ENCODE results near the gene TEX101. TPM values are rescaled to one million over a fixed set of nuclear protein-coding genes. Genes with fewer than 3 reads are reported as not detected.

TEX101 gene
- total RNA-seq, 1 experiment from 2014 or later, result not detected

- Mint-ChIP-seq H3K27ac (no peak overlapping the region), H3K4me3 (no peak overlapping the region), H3K27me3 (ENCODE audit: low read depth) (peaks cover 31% of the 10 kb centered on the region), H3K4me1 (peaks cover 12 to 14% of the 10 kb centered on the region in 2 experiments), H3K9me3 (no peaks in the 10 kb centered on the region), H3K36me3 (ENCODE audit: insufficient read depth in 1 of 3, low read depth in 3 of 3) (no peaks in the 10 kb centered on the region)
- H4K5ac ChIP-seq (ENCODE audit: insufficient read length, low read depth, low read length), result no peak overlapping the region
- H3T11ph ChIP-seq (ENCODE audit: low read length), result no peak overlapping the region
- H2BK5ac ChIP-seq (ENCODE audit: insufficient read length, low read length), result no peak overlapping the region
- H3K79me2 ChIP-seq (ENCODE audit: insufficient read depth, low read length), result no peaks in the 10 kb centered on the region
- no CpG with 5 or more reads among the region's 6 CpGs for WGBS (ENCODE audit: extremely low coverage, insufficient read length, low lambda C conversion rate)
- H4K91ac ChIP-seq (ENCODE audit: insufficient read length, low read depth, low read length), result no peak overlapping the region
- no peak overlapping the region for H3K18ac ChIP-seq (ENCODE audit: insufficient read length, low read depth, low read length)
- H3K79me1 ChIP-seq (ENCODE audit: insufficient read depth, low read depth, low read length, poor library complexity, severe bottlenecking), result no peaks in the 10 kb centered on the region
- no peaks in the 10 kb centered on the region; the same call in 1 of the 2 replicates for H3K27me3 ChIP-seq (ENCODE audit: insufficient read depth, low read length)
- no peak overlapping the region for H2BK20ac ChIP-seq (ENCODE audit: low read depth, low read length, poor library complexity, severe bottlenecking)
- H3K9ac ChIP-seq (ENCODE audit: extremely low read depth, insufficient read length, low read length), result no peak overlapping the region
- H3K4me1 ChIP-seq (ENCODE audit: insufficient read depth, low read length), result no peaks in the 10 kb centered on the region
- no peak overlapping the region for H3K56ac ChIP-seq (ENCODE audit: insufficient read length, low read depth, low read length)
- H2BK15ac ChIP-seq (ENCODE audit: low read depth, low read length), result no peak overlapping the region
- no peaks in the 10 kb centered on the region for H4K20me1 ChIP-seq (ENCODE audit: control insufficient read depth, insufficient read depth, insufficient read length)
- peaks cover 11% of the 10 kb centered on the region for H3K23me2 ChIP-seq (ENCODE audit: insufficient read length, low read depth, low read length, poor library complexity, severe bottlenecking)
- no peak overlapping the region for H3K27ac ChIP-seq (ENCODE audit: insufficient read length, low read depth, low read length)
- no peak overlapping the region for H3K4me2 ChIP-seq (ENCODE audit: insufficient read depth, insufficient read length, low read length)
- H2BK12ac ChIP-seq (ENCODE audit: insufficient read length, low read depth, low read length), result no peak overlapping the region
- no peak overlapping the region for H2BK120ac ChIP-seq (ENCODE audit: low read depth, low read length, poor library complexity, severe bottlenecking)
- DNase-seq, result no peak
- TF ChIP-seq CTCF (conservative IDR thresholded peaks at IDR 0.05), result no peak
- no peak overlapping the region for H3K4ac ChIP-seq (ENCODE audit: low read depth, low read length)
- H4K8ac ChIP-seq (replicated peaks; ENCODE audit: insufficient read length, low read depth, low read length), result no peak overlapping the region
- H3K9me3 ChIP-seq (ENCODE audit: control insufficient read depth, low read depth, low read length), result no peaks in the 10 kb centered on the region
- no peak overlapping the region; the same call in 1 of the 2 replicates for H3K14ac ChIP-seq (ENCODE audit: insufficient read depth, low read length)
- H2AFZ ChIP-seq (ENCODE audit: low read length), result no peak overlapping the region
- no peak overlapping the region for H2AK5ac ChIP-seq (ENCODE audit: insufficient read length, low read length)
- H3K23ac ChIP-seq (ENCODE audit: insufficient read length, low read depth, low read length), result no peak overlapping the region
Observed at GRCh38 chr19:43467276-43467675, 52.6 kb downstream of the TEX101 start.

Measured in H9 (cell line).